CD14-positive monocyte (primary cell): ENCODE measurements around the gene RSPH1. TPM values are rescaled to one million over a fixed set of nuclear protein-coding genes. Genes with fewer than 3 reads are reported as not detected.

Source experiments
- DNase-seq, 3 donors: peaks; one replicate each; pipeline ENCODE4 v3.0.0-alpha.2; 2011 to 2022
- H2AFZ ChIP-seq: 2 replicates; pipeline ENCODE4 v1.6.0; 2012; ENCODE audit warnings: mild to moderate bottlenecking, low read depth, low read length, inconsistent platforms; ENCODE audit not compliant: insufficient read depth, poor library complexity, severe bottlenecking
- H3K27ac ChIP-seq, 2 donors: 1 replicate in 1 of 2; 2 replicates in 1 of 2; pipeline ENCODE4 v1.5.1; 2012 to 2013; ENCODE audit warnings: low read length in 2 of 2, control low read depth in 1 of 2, inconsistent platforms in 1 of 2, low read depth in 1 of 2, mild to moderate bottlenecking in 1 of 2
- H3K27me3 ChIP-seq, 2 donors: one replicate each; pipeline versions ENCODE4 v1.6.0 to v1.6.1; 2011 to 2013; ENCODE audit warnings: low read length in 2 of 2; ENCODE audit not compliant: control insufficient read depth in 2 of 2, insufficient read depth in 2 of 2
- H3K36me3 ChIP-seq, 2 donors: replicated peaks in 1 of 2; 1 replicate in 1 of 2; 2 replicates in 1 of 2; pipeline versions ENCODE4 v1.5.1 to v1.6.1; 2012 to 2013; ENCODE audit warnings: low read length in 2 of 2, control low read depth in 1 of 2, inconsistent platforms in 1 of 2, mild to moderate bottlenecking in 1 of 2; ENCODE audit not compliant: insufficient read depth in 2 of 2, control insufficient read depth in 1 of 2
- H3K4me1 ChIP-seq, 2 donors: 1 replicate in 1 of 2; 2 replicates in 1 of 2; pipeline versions ENCODE4 v1.5.1 to v1.6.1; 2012 to 2013; ENCODE audit warnings: low read length in 2 of 2, control low read depth in 1 of 2, inconsistent platforms in 1 of 2, mild to moderate bottlenecking in 1 of 2, moderate library complexity in 1 of 2; ENCODE audit not compliant: insufficient read depth in 2 of 2, control insufficient read depth in 1 of 2
- H3K4me2 ChIP-seq: replicated peaks from 2 replicates; pipeline ENCODE3; 2012; ENCODE audit warnings: low read length, moderate library complexity, mild to moderate bottlenecking; ENCODE audit not compliant: poor library complexity, severe bottlenecking; ENCODE audit errors: extremely low read depth
- H3K4me3 ChIP-seq, 3 experiments: fragments of 200-600 bp in 1 of 3; sonication (generic) in 1 of 3; replicated peaks in 1 of 3; 1 replicate in 2 of 3; 2 replicates in 1 of 3; pipeline ENCODE4 v1.5.1; 2011 to 2013; ENCODE audit warnings: low read length in 3 of 3, mild to moderate bottlenecking in 3 of 3, control low read depth in 2 of 3, low read depth in 2 of 3, inconsistent platforms in 1 of 3, moderate library complexity in 1 of 3
- H3K79me2 ChIP-seq: 2 replicates; pipeline ENCODE4 v1.6.0; 2012; ENCODE audit warnings: mild to moderate bottlenecking, control low read depth, inconsistent platforms, low read length, moderate library complexity; ENCODE audit not compliant: insufficient read depth
- H3K9ac ChIP-seq: 2 replicates; pipeline ENCODE4 v1.6.0; 2017; ENCODE audit warnings: low read length, mild to moderate bottlenecking; ENCODE audit not compliant: insufficient read depth, poor library complexity, severe bottlenecking
- H3K9me3 ChIP-seq, 2 donors: replicated peaks in 1 of 2; 1 replicate in 1 of 2; 2 replicates in 1 of 2; pipeline versions ENCODE4 v1.5.1 to v1.6.1; 2012 to 2013; ENCODE audit warnings: low read length in 2 of 2, control low read depth in 1 of 2; ENCODE audit not compliant: control insufficient read depth in 1 of 2, insufficient read depth in 1 of 2
- H4K20me1 ChIP-seq: 2 replicates; pipeline ENCODE4 v1.6.0; 2012; ENCODE audit warnings: mild to moderate bottlenecking, low read length, control low read depth, moderate library complexity; ENCODE audit not compliant: insufficient read depth
- H3K27ac Mint-ChIP-seq, 7 donors: one replicate each; pipeline ENCODE4 v1.8.0; 2020; ENCODE audit warnings: mild to moderate bottlenecking in 7 of 7, mixed read lengths in 7 of 7, moderate library complexity in 6 of 7, inconsistent platforms in 2 of 7
- H3K27me3 Mint-ChIP-seq, 3 donors: one replicate each; pipeline ENCODE4 v1.8.0; 2021 to 2022; ENCODE audit warnings: low read depth in 3 of 3, mild to moderate bottlenecking in 3 of 3, mixed read lengths in 3 of 3, moderate library complexity in 3 of 3, inconsistent platforms in 1 of 3
- H3K36me3 Mint-ChIP-seq, 2 donors: one replicate each; pipeline ENCODE4 v1.8.0; 2020; ENCODE audit warnings: mixed read lengths in 2 of 2, inconsistent platforms in 1 of 2, mild to moderate bottlenecking in 1 of 2
- H3K4me1 Mint-ChIP-seq: one replicate; pipeline ENCODE4 v1.8.0; 2020; ENCODE audit warnings: mild to moderate bottlenecking, mixed read lengths
- H3K4me3 Mint-ChIP-seq, 2 donors: one replicate each; pipeline ENCODE4 v1.8.0; 2020; ENCODE audit warnings: mild to moderate bottlenecking in 2 of 2, mixed read lengths in 2 of 2, moderate library complexity in 1 of 2
- H3K9me3 Mint-ChIP-seq, 7 donors: one replicate each; pipeline ENCODE4 v1.8.0; 2020 to 2022; ENCODE audit warnings: mixed read lengths in 7 of 7, mild to moderate bottlenecking in 6 of 7, moderate library complexity in 6 of 7, inconsistent platforms in 2 of 7
- WGBS: methylation state at CpG from one replicate; pipeline ENCODE4 v1.1.5; 2013; ENCODE audit warnings: missing lambda C conversion rate; ENCODE audit not compliant: insufficient coverage; 5-methylcytosine and 5-hydroxymethylcytosine counted together
- intact Hi-C, 2 donors: fragments of 100-400 bp; cut with micrococcal nuclease; formaldehyde crosslinking; loops; one replicate each; pipeline versions ENCODE4 v1.15.0 to v1.15.1; 2023
- polyA plus RNA-seq, 3 donors: library from polyadenylated mRNA; depleted of rRNA in 1 of 3; unstranded in 2 of 3; stranded (reverse) in 1 of 3; fragments of 300-500 nt in 2 of 3; fragments of >200 nt in 1 of 3; fragmentation: Illumina TruSeq in 2 of 3; gene quantifications; 1 replicate in 2 of 3; 2 replicates in 1 of 3; pipeline ENCODE4 v1.2.3, GENCODE V29; 2012 to 2021
- TF ChIP-seq, protein P1 (sequence below): fragments of 200-600 bp; IDR thresholded peaks from one replicate; pipeline ENCODE4 v1.8.0; 2022; ENCODE audit warnings: antibody characterized with exemption, mild to moderate bottlenecking

Gene RSPH1
- polyA plus RNA-seq, 3 donors = 0.03 TPM; not detected in 2

DNA sequence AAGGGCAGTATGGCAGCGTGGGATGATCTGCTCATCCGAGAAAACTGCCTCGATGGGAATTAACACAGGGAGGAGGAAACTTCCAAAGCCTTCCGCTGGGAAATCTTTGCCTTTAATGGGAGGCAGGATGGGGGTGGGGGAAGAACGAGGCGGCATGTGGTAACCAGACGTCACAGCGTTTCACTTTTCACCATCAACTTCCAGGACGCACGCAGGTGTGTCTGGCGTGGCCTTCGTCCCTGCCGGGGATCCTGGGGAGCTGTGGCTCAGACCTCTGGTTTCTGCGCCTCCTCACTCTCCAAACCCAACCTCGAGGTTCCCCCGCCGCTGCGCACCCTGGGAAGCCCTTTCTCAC, 282 bp downstream of the RSPH1 start:
- intact Hi-C loops = loop anchor here in 1 of 2 donors (5.0 kb wide), 1 partner anchor 37 kb away; no protein-coding TSS in a partner anchor
- Histone ChIP-seq H3K27ac (no peak overlapping the region), H3K36me3 (no peaks in the 10 kb centered on the region), H3K4me2 (peak overlapping the region; percentile 95), H4K20me1 (no peaks in the 10 kb centered on the region), H3K4me1 (peaks cover 13 to 17% of the 10 kb centered on the region in 2 donors), H3K27me3 (peaks cover 0 to 3% of the 10 kb centered on the region in 2 donors), H3K9me3 (no peaks in the 10 kb centered on the region), H3K79me2 (no peaks in the 10 kb centered on the region), H3K4me3 (peak overlapping the region; percentile 46 to 83 (median 50)), H3K9ac (no peak overlapping the region), H2AFZ (peak overlapping the region; percentile 89)
- Mint-ChIP-seq H3K27ac (peak overlapping the region in 5 of 7 donors; percentile 84 to 91 (median 88)), H3K36me3 (no peaks in the 10 kb centered on the region), H3K4me3 (peak overlapping the region; percentile 89 to 99), H3K27me3 (peaks cover 2 to 5% (median 5%) of the 10 kb centered on the region in 3 donors), H3K4me1 (peaks cover 18% of the 10 kb centered on the region), H3K9me3 (no peaks in the 10 kb centered on the region)
- WGBS = 8% methylated on average over 14 of the region's 18 CpGs
- TF ChIP-seq, protein P1, sequence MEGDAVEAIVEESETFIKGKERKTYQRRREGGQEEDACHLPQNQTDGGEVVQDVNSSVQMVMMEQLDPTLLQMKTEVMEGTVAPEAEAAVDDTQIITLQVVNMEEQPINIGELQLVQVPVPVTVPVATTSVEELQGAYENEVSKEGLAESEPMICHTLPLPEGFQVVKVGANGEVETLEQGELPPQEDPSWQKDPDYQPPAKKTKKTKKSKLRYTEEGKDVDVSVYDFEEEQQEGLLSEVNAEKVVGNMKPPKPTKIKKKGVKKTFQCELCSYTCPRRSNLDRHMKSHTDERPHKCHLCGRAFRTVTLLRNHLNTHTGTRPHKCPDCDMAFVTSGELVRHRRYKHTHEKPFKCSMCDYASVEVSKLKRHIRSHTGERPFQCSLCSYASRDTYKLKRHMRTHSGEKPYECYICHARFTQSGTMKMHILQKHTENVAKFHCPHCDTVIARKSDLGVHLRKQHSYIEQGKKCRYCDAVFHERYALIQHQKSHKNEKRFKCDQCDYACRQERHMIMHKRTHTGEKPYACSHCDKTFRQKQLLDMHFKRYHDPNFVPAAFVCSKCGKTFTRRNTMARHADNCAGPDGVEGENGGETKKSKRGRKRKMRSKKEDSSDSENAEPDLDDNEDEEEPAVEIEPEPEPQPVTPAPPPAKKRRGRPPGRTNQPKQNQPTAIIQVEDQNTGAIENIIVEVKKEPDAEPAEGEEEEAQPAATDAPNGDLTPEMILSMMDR = no peak
- no peak for DNase-seq

GRCh38 chr21:42495027-42495426, 997 bp downstream of the RSPH1 start:
- Histone ChIP-seq H3K4me3 (no peak overlapping the region), H3K79me2 (no peaks in the 10 kb centered on the region), H3K36me3 (no peaks in the 10 kb centered on the region), H2AFZ (no peak overlapping the region), H3K9ac (no peak overlapping the region), H3K4me1 (peaks cover 13 to 17% of the 10 kb centered on the region in 2 donors), H3K4me2 (no peak overlapping the region), H3K27ac (no peak overlapping the region), H3K9me3 (no peaks in the 10 kb centered on the region), H3K27me3 (peaks cover 0 to 3% of the 10 kb centered on the region in 2 donors), H4K20me1 (no peaks in the 10 kb centered on the region)
- intact Hi-C loops = loop anchor here in 1 of 2 donors (5.0 kb wide), 1 partner anchor 37 kb away; no protein-coding TSS in a partner anchor
- Mint-ChIP-seq H3K27me3 (peaks cover 2 to 5% (median 5%) of the 10 kb centered on the region in 3 donors), H3K4me1 (peaks cover 18% of the 10 kb centered on the region), H3K27ac (no peak overlapping the region), H3K9me3 (no peaks in the 10 kb centered on the region), H3K36me3 (no peaks in the 10 kb centered on the region), H3K4me3 (no peak overlapping the region)
- 98% methylated on average over 5 of the region's 5 CpGs for WGBS
- TF ChIP-seq, protein P1 = no peak
- no peak for DNase-seq
